ENCODE data around the gene NRSN2.

DNA sequence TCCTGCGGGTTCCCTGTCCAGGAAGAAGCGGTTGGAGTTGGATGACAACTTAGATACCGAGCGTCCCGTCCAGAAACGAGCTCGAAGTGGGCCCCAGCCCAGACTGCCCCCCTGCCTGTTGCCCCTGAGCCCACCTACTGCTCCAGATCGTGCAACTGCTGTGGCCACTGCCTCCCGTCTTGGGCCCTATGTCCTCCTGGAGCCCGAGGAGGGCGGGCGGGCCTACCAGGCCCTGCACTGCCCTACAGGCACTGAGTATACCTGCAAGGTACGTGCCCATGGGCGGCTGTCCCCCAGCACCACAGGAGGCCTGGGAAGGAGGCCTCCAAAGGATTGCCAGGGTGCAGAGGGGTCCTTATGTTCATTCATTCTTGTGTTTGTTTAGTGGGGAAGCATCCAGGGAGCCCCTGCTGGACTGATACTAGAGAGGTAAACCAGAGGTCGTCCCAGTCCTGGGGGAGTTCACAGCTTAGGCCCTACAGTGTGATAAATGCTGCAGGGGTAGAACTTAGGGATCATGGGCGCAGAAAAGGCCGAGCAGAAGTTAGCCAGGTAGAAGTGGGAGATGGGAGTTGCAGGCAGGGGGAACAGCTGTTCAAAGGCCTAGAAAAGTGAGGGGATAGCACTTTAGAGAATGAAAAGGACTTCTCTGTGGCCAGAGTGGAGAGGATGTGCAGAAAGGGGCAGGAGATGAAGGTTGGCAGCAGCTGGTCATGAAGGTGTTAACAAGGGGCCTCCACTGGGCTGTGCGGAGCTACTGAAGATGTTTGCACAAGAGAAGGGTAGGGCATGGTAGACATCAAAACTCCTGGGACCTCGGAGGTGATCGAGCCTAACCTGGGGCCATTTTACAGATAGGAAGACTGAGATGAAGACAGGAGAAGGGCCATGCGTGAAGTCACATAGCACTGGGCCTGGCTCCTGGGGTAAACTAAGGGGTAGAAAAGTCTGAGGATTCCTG lies 41.4 kb downstream of the NRSN2 start:
- TF ChIP-seq EZH2 (IDR thresholded peaks at IDR 0.05), result no peak
- no peak for TF ChIP-seq POLR2AphosphoS5 (IDR thresholded peaks at IDR 0.05; ENCODE audit: borderline replicate concordance, low read depth, low read length)
